GM12891 (cell line): Measurements from ENCODE around the gene ROBO1.

Source experiments
- POLR2A ChIP-seq: IDR thresholded peaks from 2 replicates; pipeline ENCODE4 v1.6.1; 2011; ENCODE audit warnings: low read depth, low read length, control low read depth
- POLR2AphosphoS5 ChIP-seq: IDR thresholded peaks from 2 replicates; pipeline ENCODE4 v1.6.1; 2011; ENCODE audit warnings: low read depth, low read length, control low read depth
- POU2F2 ChIP-seq: IDR thresholded peaks from 2 replicates; pipeline ENCODE4 v1.6.1; 2011; ENCODE audit warnings: low read depth, mild to moderate bottlenecking, control low read depth, low read length, moderate library complexity
- TAF1 ChIP-seq: IDR thresholded peaks from 2 replicates; pipeline ENCODE4 v1.6.1; 2011; ENCODE audit warnings: low read depth, low read length, control low read depth

- TF ChIP-seq POLR2A (no peak), TAF1 (no peak), POLR2AphosphoS5 (no peak), POU2F2 (no peak)
These were observed 306.5 kb downstream of the ROBO1 start for GRCh38 chr3:79461129-79461792.
